ENCODE results near the gene CANT1. TPM values are rescaled to one million over a fixed set of nuclear protein-coding genes. Genes with fewer than 3 reads are reported as not detected.

CANT1 gene
- total RNA-seq, 1 experiment from 2014 or later, result 34.1 TPM

DNA sequence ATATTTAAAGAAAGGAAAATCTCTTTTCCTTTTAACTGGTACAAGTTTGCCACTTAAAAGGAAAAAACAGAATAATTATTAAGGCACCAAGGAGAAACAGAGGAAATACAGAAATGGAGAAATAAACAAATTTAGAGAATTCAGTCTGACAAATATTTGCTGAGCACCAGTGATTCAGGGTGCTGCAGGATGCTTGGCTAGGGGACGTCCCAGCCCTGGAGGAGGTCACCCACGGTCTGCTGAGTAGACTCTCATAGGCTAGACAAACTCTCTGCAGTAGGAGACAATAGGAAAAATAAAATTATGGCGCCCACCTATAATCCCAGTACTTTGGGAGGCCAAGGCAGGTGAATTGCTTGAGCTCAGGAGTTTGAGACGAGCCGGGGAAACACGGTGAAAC is 30.3 kb upstream of the CANT1 start:
- Mint-ChIP-seq H3K27me3 (ENCODE audit: low read depth) (peaks cover 16% of the 10 kb centered on the region), H3K4me1 (no peaks in the 10 kb centered on the region), H3K27ac (no peak overlapping the region), H3K36me3 (no peaks in the 10 kb centered on the region), H3K9me3 (peaks cover 13% of the 10 kb centered on the region), H3K4me3 (no peak overlapping the region)
- CTCF ChIA-PET, result interaction anchor here (0.8 to 1.1 kb wide), 2 partner anchors 352 to 354 kb away, joined by 3 read pairs; no protein-coding TSS in a partner anchor
- POLR2A ChIA-PET, result no interaction called here
- DNase-seq (ENCODE audit: low spot score) (no peak), ATAC-seq (no peak)
- no peak for TF ChIP-seq EMX1 (CRISPR knock-in tag; IDR thresholded peaks at IDR 0.05)
- TF ChIP-seq SMAD4 (CRISPR knock-in tag; IDR thresholded peaks at IDR 0.05), result no peak
- TF ChIP-seq MLX (CRISPR knock-in tag; IDR thresholded peaks at IDR 0.05), result no peak
- TF ChIP-seq ZNF219 (CRISPR knock-in tag; IDR thresholded peaks at IDR 0.05; ENCODE audit: borderline replicate concordance), result no peak
- no peak for TF ChIP-seq E2F1 (CRISPR knock-in tag; IDR thresholded peaks at IDR 0.05)
- no peak for TF ChIP-seq JAZF1 (CRISPR knock-in tag; IDR thresholded peaks at IDR 0.05)

GRCh38 chr17:79039171-79039570 is 29.6 kb upstream of the CANT1 start:
- peaks cover 11% of the 10 kb centered on the region for H3K27me3 Mint-ChIP-seq (ENCODE audit: low read depth)
- no peak for DNase-seq (ENCODE audit: low spot score)

More at GRCh38 chr17:79039171-79039570, 29.6 kb upstream of the CANT1 start:
- H3K4me1 Mint-ChIP-seq, result no peaks in the 10 kb centered on the region
- no peak for ATAC-seq
- H3K9me3 Mint-ChIP-seq, result peaks cover 13% of the 10 kb centered on the region
- ChIA-PET CTCF (interaction anchor here (0.5 to 1.1 kb wide), 3 partner anchors 353 to 1819 kb away, joined by 3 to 4 read pairs (median 3); no protein-coding TSS in a partner anchor), POLR2A (interaction anchor here (0.6 kb wide), 1 partner anchor 30 kb away, joined by 3 read pairs; the partner anchor contains the start of gene CANT1)
- no peak overlapping the region for H3K4me3 Mint-ChIP-seq
- TF ChIP-seq, protein P1, sequence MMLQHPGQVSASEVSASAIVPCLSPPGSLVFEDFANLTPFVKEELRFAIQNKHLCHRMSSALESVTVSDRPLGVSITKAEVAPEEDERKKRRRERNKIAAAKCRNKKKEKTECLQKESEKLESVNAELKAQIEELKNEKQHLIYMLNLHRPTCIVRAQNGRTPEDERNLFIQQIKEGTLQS (CRISPR knock-in tag; conservative IDR thresholded peaks at IDR 0.05), result no peak
- TF ChIP-seq NFE2L1 (CRISPR knock-in tag; IDR thresholded peaks at IDR 0.05) (no peak), IRF2 (CRISPR knock-in tag; IDR thresholded peaks at IDR 0.05; ENCODE audit: borderline replicate concordance, low read depth) (no peak), NFATC4 (CRISPR knock-in tag; IDR thresholded peaks at IDR 0.05) (no peak), NFYB (CRISPR knock-in tag; conservative IDR thresholded peaks at IDR 0.05; ENCODE audit: low read depth) (no peak), ESRRA (CRISPR knock-in tag; IDR thresholded peaks at IDR 0.05; ENCODE audit: borderline replicate concordance) (no peak), ATF1 (CRISPR knock-in tag; IDR thresholded peaks at IDR 0.05) (no peak), CDX4 (CRISPR knock-in tag; IDR thresholded peaks at IDR 0.05; ENCODE audit: borderline replicate concordance) (no peak), TP53 (CRISPR knock-in tag; IDR thresholded peaks at IDR 0.05) (no peak), ZNF396 (CRISPR knock-in tag; IDR thresholded peaks at IDR 0.05; ENCODE audit: borderline replicate concordance) (no peak), HMGXB4 (CRISPR knock-in tag; IDR thresholded peaks at IDR 0.05) (no peak), ZBTB21 (CRISPR knock-in tag; IDR thresholded peaks at IDR 0.05; ENCODE audit: borderline replicate concordance) (no peak), JAZF1 (CRISPR knock-in tag; IDR thresholded peaks at IDR 0.05) (no peak), FOXJ3 (CRISPR knock-in tag; IDR thresholded peaks at IDR 0.05; ENCODE audit: borderline replicate concordance) (no peak), TEAD4 (CRISPR knock-in tag; IDR thresholded peaks at IDR 0.05) (no peak)
- TF ChIP-seq, protein P2, sequence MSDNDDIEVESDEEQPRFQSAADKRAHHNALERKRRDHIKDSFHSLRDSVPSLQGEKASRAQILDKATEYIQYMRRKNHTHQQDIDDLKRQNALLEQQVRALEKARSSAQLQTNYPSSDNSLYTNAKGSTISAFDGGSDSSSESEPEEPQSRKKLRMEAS (CRISPR knock-in tag; IDR thresholded peaks at IDR 0.05), result no peak
- TF ChIP-seq, protein P3, sequence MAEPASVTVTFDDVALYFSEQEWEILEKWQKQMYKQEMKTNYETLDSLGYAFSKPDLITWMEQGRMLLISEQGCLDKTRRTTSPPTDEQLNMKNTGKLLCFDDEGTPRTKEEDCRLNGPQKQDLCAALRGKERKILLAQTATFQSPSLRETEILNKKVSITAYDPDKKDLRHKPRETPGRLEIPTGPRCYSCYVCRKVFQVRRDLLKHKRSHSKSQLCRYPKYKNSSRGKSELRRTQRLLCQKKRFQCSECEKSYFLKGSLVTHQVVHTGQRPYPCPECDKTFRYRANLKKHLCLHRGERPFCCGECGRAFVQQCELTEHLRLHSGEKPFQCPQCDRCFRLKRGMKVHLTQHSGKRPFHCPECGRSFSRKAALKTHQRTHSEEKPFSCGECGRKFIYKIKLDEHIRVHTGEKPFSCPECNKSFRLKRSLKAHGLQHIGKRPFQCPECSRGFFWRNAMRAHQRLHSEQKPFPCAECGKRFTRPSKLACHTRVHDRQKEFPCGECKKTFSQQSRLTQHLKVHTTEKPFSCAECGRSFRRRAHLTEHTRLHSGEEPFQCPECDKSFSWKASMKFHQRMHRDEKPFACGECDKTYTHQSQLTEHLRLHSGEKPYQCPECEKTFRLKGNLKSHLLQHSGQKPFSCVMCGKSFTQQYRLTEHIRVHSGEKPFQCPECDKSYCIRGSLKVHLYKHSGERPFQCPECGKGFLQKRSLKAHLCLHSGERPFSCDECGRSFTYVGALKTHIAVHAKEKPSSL (CRISPR knock-in tag; conservative IDR thresholded peaks at IDR 0.05), result no peak
- H3K36me3 Mint-ChIP-seq, result no peaks in the 10 kb centered on the region
- H3K27ac Mint-ChIP-seq, result no peak overlapping the region
